ENCODE data around the gene ZBTB44.

Gene ZBTB44

DNA sequence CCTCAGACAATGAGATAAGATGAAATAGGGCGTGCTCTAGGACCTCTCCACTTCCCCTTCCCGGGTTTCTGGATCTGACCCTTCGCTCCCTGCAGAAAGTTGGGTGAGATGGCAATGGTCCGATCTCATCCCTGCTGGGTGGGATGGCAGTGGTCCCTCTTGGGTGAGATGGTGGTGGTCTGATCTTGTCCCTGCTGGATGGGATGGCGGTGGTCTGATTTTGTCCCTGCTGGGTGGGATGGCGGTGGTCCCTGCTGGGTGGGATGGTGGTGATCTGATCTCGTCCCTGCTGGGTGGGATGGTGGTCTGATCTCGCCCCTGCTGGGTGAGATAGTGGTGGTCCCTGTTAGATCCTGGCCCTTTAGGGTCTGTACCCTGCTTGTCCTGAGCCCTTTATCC lies 133.8 kb downstream of the ZBTB44 start:
- TF ChIP-seq, protein P1, sequence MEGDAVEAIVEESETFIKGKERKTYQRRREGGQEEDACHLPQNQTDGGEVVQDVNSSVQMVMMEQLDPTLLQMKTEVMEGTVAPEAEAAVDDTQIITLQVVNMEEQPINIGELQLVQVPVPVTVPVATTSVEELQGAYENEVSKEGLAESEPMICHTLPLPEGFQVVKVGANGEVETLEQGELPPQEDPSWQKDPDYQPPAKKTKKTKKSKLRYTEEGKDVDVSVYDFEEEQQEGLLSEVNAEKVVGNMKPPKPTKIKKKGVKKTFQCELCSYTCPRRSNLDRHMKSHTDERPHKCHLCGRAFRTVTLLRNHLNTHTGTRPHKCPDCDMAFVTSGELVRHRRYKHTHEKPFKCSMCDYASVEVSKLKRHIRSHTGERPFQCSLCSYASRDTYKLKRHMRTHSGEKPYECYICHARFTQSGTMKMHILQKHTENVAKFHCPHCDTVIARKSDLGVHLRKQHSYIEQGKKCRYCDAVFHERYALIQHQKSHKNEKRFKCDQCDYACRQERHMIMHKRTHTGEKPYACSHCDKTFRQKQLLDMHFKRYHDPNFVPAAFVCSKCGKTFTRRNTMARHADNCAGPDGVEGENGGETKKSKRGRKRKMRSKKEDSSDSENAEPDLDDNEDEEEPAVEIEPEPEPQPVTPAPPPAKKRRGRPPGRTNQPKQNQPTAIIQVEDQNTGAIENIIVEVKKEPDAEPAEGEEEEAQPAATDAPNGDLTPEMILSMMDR (IDR thresholded peaks at IDR 0.05; ENCODE audit: low read depth, low read length, missing control alignments), result no peak
- H3K4me3 ChIP-seq (ENCODE audit: low read depth, low read length), result no peak overlapping the region
- no peak for DNase-seq (ENCODE audit: low read depth)

DNA sequence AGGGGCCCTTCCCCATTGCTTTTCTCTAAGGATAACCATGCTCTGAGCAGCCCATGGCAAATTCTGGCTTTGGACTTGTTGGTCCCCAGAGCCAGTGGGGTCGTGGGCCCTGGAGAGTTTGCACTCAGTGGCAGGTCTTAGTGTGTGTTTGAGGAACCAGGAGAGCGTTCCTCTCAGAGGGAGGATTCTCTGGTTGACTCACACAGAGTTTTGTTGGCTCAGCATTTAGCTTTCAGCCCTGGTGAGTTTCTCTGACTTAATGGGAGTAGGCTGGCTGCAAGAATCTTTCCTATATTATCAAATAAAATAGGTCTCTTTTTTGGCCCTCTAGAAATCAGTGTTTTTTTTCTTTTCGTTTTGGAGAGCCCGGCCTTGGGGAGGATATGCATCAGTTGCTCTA lies 134.2 kb downstream of the ZBTB44 start:
- DNase-seq (ENCODE audit: low read depth), result no peak
- TF ChIP-seq, protein P1 (IDR thresholded peaks at IDR 0.05; ENCODE audit: low read depth, low read length, missing control alignments), result no peak
- no peak overlapping the region for H3K4me3 ChIP-seq (ENCODE audit: low read depth, low read length)

DNA sequence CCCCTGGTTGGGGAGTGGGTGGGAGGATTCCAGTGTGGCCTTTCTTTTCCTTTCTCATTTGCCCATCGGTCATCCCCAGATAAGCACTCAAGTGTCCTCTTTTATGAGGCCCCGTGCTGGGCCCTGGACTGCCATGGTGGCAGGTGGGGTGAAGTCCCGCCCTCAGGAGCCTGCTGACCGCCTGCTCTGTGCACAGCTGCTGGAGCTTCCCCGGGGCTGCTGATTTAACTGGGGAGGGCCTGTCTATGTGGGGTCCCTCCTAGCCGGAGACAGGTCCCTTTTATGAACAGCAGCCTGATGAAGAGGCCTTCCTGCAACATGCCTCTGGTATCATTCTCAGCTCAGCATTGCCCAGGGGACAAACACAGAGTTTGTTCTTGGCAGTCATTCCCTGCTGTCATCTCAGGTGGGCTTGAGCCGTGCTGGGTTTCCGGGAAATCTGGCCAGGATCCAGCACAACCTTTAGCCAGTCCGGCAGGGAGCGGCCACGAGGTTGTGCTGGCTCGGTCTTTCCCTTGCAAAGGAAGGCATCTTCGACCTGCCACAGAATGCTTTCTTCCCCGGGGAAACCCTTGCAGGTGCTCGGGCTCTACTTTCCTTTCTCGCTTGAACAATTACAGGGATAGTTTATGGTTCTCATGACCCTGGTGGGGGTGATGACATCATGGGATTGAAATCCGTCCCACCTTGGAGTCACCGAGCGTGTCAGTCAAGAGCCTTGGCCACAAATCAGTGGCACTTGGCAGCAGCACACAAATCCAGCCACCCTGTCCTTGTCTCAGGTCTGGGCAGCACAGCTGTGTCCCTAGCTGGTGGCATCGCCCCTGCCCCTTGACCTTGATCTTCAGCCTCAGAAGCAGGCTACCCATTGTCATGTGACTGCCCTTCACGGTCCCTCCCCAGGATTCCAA lies 135.1 kb downstream of the ZBTB44 start:
- no peak for DNase-seq (ENCODE audit: low read depth)
- no peak overlapping the region for H3K4me3 ChIP-seq (ENCODE audit: low read depth, low read length)
- TF ChIP-seq, protein P1 (IDR thresholded peaks at IDR 0.05; ENCODE audit: low read depth, low read length, missing control alignments), result no peak

DNA sequence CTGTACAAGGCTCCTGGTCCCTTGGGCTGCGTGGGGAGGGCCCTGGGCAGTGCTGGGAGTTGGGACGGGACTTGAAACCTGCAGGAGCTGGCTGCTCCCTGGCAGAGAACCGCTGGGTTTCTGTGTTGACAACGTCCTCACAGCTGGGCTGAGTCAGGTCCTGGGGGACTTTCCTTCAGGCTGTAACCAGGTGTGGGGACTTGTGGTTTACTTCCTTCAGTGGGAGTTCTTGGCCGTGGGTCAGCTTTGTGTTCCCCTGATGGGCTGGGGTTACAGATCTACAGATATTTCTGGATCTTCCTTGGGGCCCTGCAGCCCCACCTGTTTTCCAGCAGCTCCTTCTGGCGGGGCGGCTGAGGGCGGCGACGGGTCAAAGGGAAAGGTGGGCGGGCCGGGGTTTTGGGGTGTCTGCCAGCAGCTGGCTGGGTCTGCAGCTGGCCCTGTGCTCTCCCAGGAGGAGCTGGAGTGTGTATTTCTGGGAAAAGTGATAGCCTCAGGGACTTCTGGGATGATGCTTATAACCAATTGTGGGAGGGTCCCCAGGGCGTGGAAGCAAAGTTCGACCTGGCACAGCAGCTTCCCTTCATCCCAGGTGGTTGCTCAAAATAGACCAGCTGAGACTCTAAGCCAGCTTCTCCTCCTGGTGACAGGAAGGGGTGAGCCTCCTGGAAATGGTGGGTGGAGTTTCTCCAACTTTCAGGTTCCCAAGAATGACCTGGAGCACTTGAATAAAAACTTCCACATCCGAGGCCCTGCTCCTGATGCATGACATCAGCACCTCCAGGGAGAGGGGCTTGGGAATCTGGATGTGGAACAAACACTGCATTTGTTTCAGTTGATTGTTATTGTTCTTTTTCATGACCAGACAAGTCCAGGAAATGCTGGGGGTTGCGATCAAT lies 136.0 kb downstream of the ZBTB44 start:
- TF ChIP-seq, protein P1 (IDR thresholded peaks at IDR 0.05; ENCODE audit: low read depth, low read length, missing control alignments), result no peak
- DNase-seq (ENCODE audit: low read depth), result no peak
- no peak overlapping the region for H3K4me3 ChIP-seq (ENCODE audit: low read depth, low read length)

DNA sequence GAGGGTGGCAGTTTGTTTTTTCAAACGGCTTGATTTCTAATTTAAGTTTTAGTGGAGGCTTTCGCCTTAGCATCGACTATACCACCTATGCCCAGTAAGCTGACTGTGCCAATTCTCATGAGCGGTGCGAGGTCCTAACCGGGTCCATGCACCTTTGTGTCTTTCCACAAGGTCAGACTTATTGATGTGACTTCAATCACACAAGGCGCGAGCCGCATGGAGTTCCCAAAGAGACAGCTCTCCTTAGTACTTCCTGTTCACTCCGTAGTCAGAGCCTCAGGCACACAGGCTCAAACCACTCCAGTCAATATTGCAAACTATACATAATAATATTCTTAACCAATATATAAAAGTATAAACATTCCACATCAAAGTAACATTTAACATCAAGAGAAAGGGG lies 136.9 kb downstream of the ZBTB44 start:
- TF ChIP-seq, protein P1 (IDR thresholded peaks at IDR 0.05; ENCODE audit: low read depth, low read length, missing control alignments), result no peak
- no peak overlapping the region for H3K4me3 ChIP-seq (ENCODE audit: low read depth, low read length)
- DNase-seq (ENCODE audit: low read depth), result no peak
